ENCODE data around the gene KRT28.

GRCh38 chr17:40775945-40776344 lies 23.8 kb downstream of the KRT28 start:
- TF ChIP-seq, protein P1, sequence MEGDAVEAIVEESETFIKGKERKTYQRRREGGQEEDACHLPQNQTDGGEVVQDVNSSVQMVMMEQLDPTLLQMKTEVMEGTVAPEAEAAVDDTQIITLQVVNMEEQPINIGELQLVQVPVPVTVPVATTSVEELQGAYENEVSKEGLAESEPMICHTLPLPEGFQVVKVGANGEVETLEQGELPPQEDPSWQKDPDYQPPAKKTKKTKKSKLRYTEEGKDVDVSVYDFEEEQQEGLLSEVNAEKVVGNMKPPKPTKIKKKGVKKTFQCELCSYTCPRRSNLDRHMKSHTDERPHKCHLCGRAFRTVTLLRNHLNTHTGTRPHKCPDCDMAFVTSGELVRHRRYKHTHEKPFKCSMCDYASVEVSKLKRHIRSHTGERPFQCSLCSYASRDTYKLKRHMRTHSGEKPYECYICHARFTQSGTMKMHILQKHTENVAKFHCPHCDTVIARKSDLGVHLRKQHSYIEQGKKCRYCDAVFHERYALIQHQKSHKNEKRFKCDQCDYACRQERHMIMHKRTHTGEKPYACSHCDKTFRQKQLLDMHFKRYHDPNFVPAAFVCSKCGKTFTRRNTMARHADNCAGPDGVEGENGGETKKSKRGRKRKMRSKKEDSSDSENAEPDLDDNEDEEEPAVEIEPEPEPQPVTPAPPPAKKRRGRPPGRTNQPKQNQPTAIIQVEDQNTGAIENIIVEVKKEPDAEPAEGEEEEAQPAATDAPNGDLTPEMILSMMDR (IDR thresholded peaks at IDR 0.05): no peak
- TF ChIP-seq POLR2A (IDR thresholded peaks at IDR 0.05): no peak
- no peak for TF ChIP-seq EP300 (IDR thresholded peaks at IDR 0.05)

All from stomach (tissue), 4 donors.